ENCODE data around the gene DCP1A.
"Not testable (repeated sequence)": the region's sequence is repeated elsewhere in the genome, so short reads cannot be mapped to it uniquely, and the experiment has no call there.

Gene DCP1A

GRCh38 chr3:53328746-53329145, 18.6 kb downstream of the DCP1A start:
- no peak for DNase-seq (ENCODE audit: low read depth in 2 of 2)

- DNase-seq (ENCODE audit: low read depth in 2 of 2): not testable (repeated sequence)
Observed at GRCh38 chr3:53327986-53328385, 19.4 kb downstream of the DCP1A start.

- DNase-seq (ENCODE audit: low read depth in 2 of 2): no peak
Observed at GRCh38 chr3:53324105-53324504, 23.2 kb downstream of the DCP1A start.

GRCh38 chr3:53320697-53321096, 26.6 kb downstream of the DCP1A start:
- no peak for DNase-seq (ENCODE audit: low read depth in 2 of 2)

- DNase-seq (ENCODE audit: low read depth in 2 of 2): no peak
Observed at GRCh38 chr3:53318522-53318921, 28.8 kb downstream of the DCP1A start.

GRCh38 chr3:53312832-53313231, 34.5 kb downstream of the DCP1A start:
- DNase-seq (ENCODE audit: low read depth in 2 of 2): no peak

- DNase-seq (ENCODE audit: low read depth in 2 of 2): no peak
Observed at GRCh38 chr3:53311882-53312281, 35.5 kb downstream of the DCP1A start.

GRCh38 chr3:53303957-53304356, 43.4 kb downstream of the DCP1A start:
- no peak for DNase-seq (ENCODE audit: low read depth in 2 of 2)

- no peak for DNase-seq (ENCODE audit: low read depth in 2 of 2)
Observed at GRCh38 chr3:53303549-53303948, 43.8 kb downstream of the DCP1A start.

GRCh38 chr3:53300826-53301225, 46.5 kb downstream of the DCP1A start:
- no peak for DNase-seq (ENCODE audit: low read depth in 2 of 2)

- DNase-seq (ENCODE audit: low read depth in 2 of 2): not testable (repeated sequence)
Observed at GRCh38 chr3:53299611-53300023, 47.7 kb downstream of the DCP1A start.

GRCh38 chr3:53295410-53295809, 51.9 kb downstream of the DCP1A start:
- DNase-seq (ENCODE audit: low read depth in 2 of 2): no peak

GRCh38 chr3:53293867-53294266, 53.5 kb downstream of the DCP1A start:
- no peak for DNase-seq (ENCODE audit: low read depth in 2 of 2)

GRCh38 chr3:53288214-53288613, 59.1 kb downstream of the DCP1A start:
- DNase-seq (ENCODE audit: low read depth in 2 of 2): no peak

GRCh38 chr3:53287131-53287629, 60.2 kb downstream of the DCP1A start:
- no peak for DNase-seq (ENCODE audit: low read depth in 2 of 2)

- no peak for DNase-seq (ENCODE audit: low read depth in 2 of 2)
Observed at GRCh38 chr3:53286727-53287126, 60.6 kb downstream of the DCP1A start.

GRCh38 chr3:53282581-53282980, 64.8 kb downstream of the DCP1A start:
- no peak for DNase-seq (ENCODE audit: low read depth in 2 of 2)

- DNase-seq (ENCODE audit: low read depth in 2 of 2): no peak
Observed at GRCh38 chr3:53278667-53279066, 68.7 kb downstream of the DCP1A start.

- no peak for DNase-seq (ENCODE audit: low read depth in 2 of 2)
Observed at GRCh38 chr3:53274938-53275605, 72.3 kb downstream of the DCP1A start.

- DNase-seq (ENCODE audit: low read depth in 2 of 2): no peak
Observed at GRCh38 chr3:53273146-53273670, 74.1 kb downstream of the DCP1A start.

- no peak for DNase-seq (ENCODE audit: low read depth in 2 of 2)
Observed at GRCh38 chr3:53269888-53270880, 77.2 kb downstream of the DCP1A start.

GRCh38 chr3:53269193-53269592, 78.2 kb downstream of the DCP1A start:
- not testable (repeated sequence) for DNase-seq (ENCODE audit: low read depth in 2 of 2)

Data from stimulated activated CD4-positive, alpha-beta T cell treated with anti-CD3 and anti-CD28 coated beads, Interleukin-1b, Interleukin-23, amount 100 ng/mL, for 1 hour (primary cell).